Upper lobe of left lung (tissue), 6 donors: Measurements from ENCODE around the gene MLH1. TPM values are rescaled to one million over a fixed set of nuclear protein-coding genes. Genes with fewer than 3 reads are reported as not detected.
A peak's percentile ranks its signal among the peaks of the same experiment; 100 is the strongest.

ENCODE experiments used
- ATAC-seq, 2 donors: fragments of 200-7000 bp; cut with Tn5 transposase; one replicate each; pipeline ENCODE4 v1.9.1; 2022; ENCODE audit warnings: mild to moderate bottlenecking in 2 of 2, moderate library complexity in 2 of 2; ENCODE audit not compliant: low FRiP score in 2 of 2
- DNase-seq, 2 donors: peaks; one replicate each; pipeline ENCODE4 v3.0.0-alpha.2; 2019 to 2020
- H3K27ac ChIP-seq, 4 donors: fragments of 200-600 bp; sonication (generic); one replicate each; pipeline ENCODE4 v1.5.1; 2016 to 2019
- H3K27me3 ChIP-seq, 4 donors: fragments of 200-600 bp; sonication (generic); one replicate each; pipeline ENCODE4 v1.5.1; 2017 to 2019
- H3K36me3 ChIP-seq, 4 donors: fragments of 200-600 bp; sonication (generic); one replicate each; pipeline ENCODE4 v1.5.1; 2016 to 2019
- H3K4me1 ChIP-seq, 4 donors: fragments of 200-600 bp; sonication (generic); one replicate each; pipeline ENCODE4 v1.5.1; 2018 to 2019
- H3K4me3 ChIP-seq, 4 donors: fragments of 200-600 bp; sonication (generic); one replicate each; pipeline ENCODE4 v1.5.1; 2017 to 2019; ENCODE audit warnings: mild to moderate bottlenecking in 2 of 4, moderate library complexity in 1 of 4
- H3K9me3 ChIP-seq, 4 donors: fragments of 200-600 bp; sonication (generic); one replicate each; pipeline ENCODE4 v1.5.1; 2018 to 2019
- EP300 ChIP-seq, 4 donors: sonication (generic); formaldehyde crosslinking; IDR thresholded peaks; one replicate each; pipeline ENCODE4 v1.5.1; 2017; ENCODE audit warnings: antibody characterized with exemption in 4 of 4, control low read depth in 2 of 4
- POLR2A ChIP-seq, 4 donors: fragments of 450-650 bp; IDR thresholded peaks; one replicate each; pipeline ENCODE4 v1.5.1; 2016 to 2017; ENCODE audit warnings: antibody characterized with exemption in 4 of 4, mild to moderate bottlenecking in 2 of 4
- POLR2AphosphoS5 ChIP-seq, 2 donors: sonication (generic); formaldehyde crosslinking; IDR thresholded peaks; one replicate each; pipeline ENCODE4 v1.5.1; 2017; ENCODE audit warnings: antibody characterized with exemption in 2 of 2
- WGBS, 2 donors: methylation state at CpG; one replicate each; pipeline ENCODE4 v1.1.5; 2017 to 2018; 5-methylcytosine and 5-hydroxymethylcytosine counted together
- total RNA-seq, 6 donors: library from RNA; depleted of rRNA in 4 of 6; stranded (reverse); fragments of >200 nt in 4 of 6; gene quantifications; one replicate each; pipeline versions ENCODE4 v1.1.0 to v1.2.1, GENCODE V29; 2016 to 2021
- TF ChIP-seq, protein P1 (sequence below), 6 experiments: fragments of 450-650 bp in 4 of 6; fragments of 200-600 bp in 2 of 6; sonication (generic) in 2 of 6; IDR thresholded peaks; one replicate each; pipeline ENCODE4 v1.5.1; 2016 to 2019; ENCODE audit warnings: antibody characterized with exemption in 6 of 6
- donor health status: DM: no; HTN: no; CAD: no; lungs with moderate emphysema.
- donor health status: DM: no; HTN: yes; CAD: no; lungs with severe emphysema.

The MLH1 gene
- total RNA-seq, 6 donors from 2014 or later: 31.7 to 97.4 (median 37.2) TPM

DNA sequence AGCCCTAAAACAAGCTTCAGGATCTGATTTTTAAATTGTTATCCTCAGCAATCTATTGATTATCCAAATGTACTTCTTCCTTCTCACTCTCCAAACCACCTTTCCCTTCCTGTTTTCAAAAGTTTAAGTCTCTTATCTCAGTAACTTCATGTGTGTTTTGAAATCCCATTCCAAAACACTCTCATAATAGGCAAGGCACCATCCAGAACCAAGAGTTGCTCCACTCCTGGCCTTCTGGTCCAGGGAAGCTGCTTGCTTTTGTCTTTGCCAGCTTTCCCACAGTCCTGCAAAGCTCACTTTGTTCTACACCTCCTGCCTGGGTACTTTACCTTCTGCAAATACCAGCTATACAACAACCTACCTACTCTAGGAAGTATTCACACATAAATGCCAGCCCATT lies 63.5 kb downstream of the MLH1 start:
- TF ChIP-seq, protein P1, sequence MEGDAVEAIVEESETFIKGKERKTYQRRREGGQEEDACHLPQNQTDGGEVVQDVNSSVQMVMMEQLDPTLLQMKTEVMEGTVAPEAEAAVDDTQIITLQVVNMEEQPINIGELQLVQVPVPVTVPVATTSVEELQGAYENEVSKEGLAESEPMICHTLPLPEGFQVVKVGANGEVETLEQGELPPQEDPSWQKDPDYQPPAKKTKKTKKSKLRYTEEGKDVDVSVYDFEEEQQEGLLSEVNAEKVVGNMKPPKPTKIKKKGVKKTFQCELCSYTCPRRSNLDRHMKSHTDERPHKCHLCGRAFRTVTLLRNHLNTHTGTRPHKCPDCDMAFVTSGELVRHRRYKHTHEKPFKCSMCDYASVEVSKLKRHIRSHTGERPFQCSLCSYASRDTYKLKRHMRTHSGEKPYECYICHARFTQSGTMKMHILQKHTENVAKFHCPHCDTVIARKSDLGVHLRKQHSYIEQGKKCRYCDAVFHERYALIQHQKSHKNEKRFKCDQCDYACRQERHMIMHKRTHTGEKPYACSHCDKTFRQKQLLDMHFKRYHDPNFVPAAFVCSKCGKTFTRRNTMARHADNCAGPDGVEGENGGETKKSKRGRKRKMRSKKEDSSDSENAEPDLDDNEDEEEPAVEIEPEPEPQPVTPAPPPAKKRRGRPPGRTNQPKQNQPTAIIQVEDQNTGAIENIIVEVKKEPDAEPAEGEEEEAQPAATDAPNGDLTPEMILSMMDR (IDR thresholded peaks at IDR 0.05): no peak
- TF ChIP-seq POLR2AphosphoS5 (IDR thresholded peaks at IDR 0.05): no peak
- DNase-seq (no peak), ATAC-seq (no peak)
- Histone ChIP-seq H3K9me3 (no peaks in the 10 kb centered on the region), H3K27me3 (no peaks in the 10 kb centered on the region), H3K4me1 (peaks cover 11 to 22% (median 14%) of the 10 kb centered on the region in 4 donors), H3K4me3 (no peak overlapping the region), H3K27ac (peak overlapping the region in 3 of 4 donors; percentile 17 to 47 (median 29)), H3K36me3 (peaks cover 9 to 85% (median 50%) of the 10 kb centered on the region in 4 donors)

DNA sequence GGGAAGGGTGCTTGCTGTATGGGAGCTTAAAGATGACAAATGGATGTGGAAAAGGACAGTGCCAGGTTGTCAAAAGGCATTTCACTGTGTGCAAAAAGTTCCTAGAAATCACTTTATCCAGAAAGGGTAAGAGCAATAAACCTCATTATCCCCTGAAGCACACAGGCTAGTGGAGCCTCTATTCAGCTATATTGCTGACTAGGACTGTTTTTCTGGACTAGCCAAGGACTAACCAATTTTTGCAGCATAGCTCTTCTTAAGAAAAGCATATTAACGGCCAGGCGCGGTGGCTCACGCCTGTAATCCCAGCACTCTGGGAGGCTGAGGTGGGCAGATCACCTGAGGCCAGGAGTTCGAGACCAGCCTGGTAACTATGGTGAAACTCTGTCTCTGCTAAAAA lies 64.8 kb downstream of the MLH1 start:
- H3K27me3 ChIP-seq: no peaks in the 10 kb centered on the region
- H3K4me3 ChIP-seq: no peak overlapping the region
- H3K4me1 ChIP-seq: peaks cover 7 to 17% (median 11%) of the 10 kb centered on the region in 4 donors
- H3K27ac ChIP-seq: no peak overlapping the region
- DNase-seq (no peak), ATAC-seq (no peak)
- peaks cover 7 to 84% (median 40%) of the 10 kb centered on the region in 4 donors for H3K36me3 ChIP-seq
- H3K9me3 ChIP-seq: no peaks in the 10 kb centered on the region
- 90% methylated on average over 5 of the region's 5 CpGs for whole genome bisulfite sequencing, 2 donors
- no peak for TF ChIP-seq POLR2A (IDR thresholded peaks at IDR 0.05)
- no peak for TF ChIP-seq EP300 (IDR thresholded peaks at IDR 0.05)
- no peak for TF ChIP-seq POLR2AphosphoS5 (IDR thresholded peaks at IDR 0.05)
- TF ChIP-seq, protein P1 (IDR thresholded peaks at IDR 0.05): no peak

DNA sequence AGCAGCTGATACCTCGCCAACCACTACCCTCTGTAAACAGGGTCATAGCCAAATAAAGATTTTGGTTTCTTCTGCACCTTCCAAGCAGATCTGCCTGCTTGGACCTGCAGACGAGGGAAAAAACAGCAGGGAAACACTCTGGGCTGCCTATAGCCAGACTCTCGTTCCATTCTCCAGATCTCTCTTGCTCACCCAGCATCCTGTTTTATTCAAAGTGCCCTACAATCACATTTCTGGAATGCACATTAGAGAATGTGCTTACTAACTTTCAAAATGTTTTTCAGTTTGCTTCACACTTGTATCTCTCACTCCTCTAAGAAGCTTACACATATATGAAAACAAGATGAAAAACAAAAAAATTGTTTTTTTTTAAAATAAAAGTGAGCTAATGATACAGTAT lies 71.4 kb downstream of the MLH1 start:
- Histone ChIP-seq H3K4me1 (no peaks in the 10 kb centered on the region), H3K9me3 (no peaks in the 10 kb centered on the region), H3K27ac (no peak overlapping the region), H3K27me3 (no peaks in the 10 kb centered on the region), H3K36me3 (peaks cover 0 to 58% (median 8%) of the 10 kb centered on the region in 4 donors), H3K4me3 (no peak overlapping the region)
- DNase-seq (no peak), ATAC-seq (no peak)
- 86 to 95% methylated on average over 3 of the region's 3 CpGs for WGBS, 2 donors
- TF ChIP-seq EP300 (IDR thresholded peaks at IDR 0.05) (no peak), POLR2A (IDR thresholded peaks at IDR 0.05) (no peak), POLR2AphosphoS5 (IDR thresholded peaks at IDR 0.05) (no peak)

DNA sequence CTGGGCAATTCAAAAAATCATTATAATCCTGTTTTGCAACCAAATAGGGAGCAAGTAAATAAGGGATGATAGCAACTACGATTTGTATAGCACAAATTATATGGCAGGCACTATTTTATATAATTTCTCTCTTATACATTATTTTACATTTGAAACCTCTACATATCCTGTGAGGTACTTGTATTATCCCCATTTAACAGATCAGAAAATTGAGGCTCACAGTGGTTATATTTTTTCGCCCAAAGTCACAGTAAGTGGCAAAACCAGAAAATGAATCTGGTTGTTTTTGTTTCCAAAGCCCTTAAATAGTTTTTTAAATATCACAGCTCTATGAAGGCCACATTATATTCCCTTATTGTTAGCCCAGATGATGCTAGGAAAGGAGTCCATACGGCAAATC lies 74.3 kb downstream of the MLH1 start:
- TF ChIP-seq POLR2AphosphoS5 (IDR thresholded peaks at IDR 0.05): no peak
- TF ChIP-seq POLR2A (IDR thresholded peaks at IDR 0.05): no peak
- TF ChIP-seq, protein P1 (IDR thresholded peaks at IDR 0.05): no peak
- TF ChIP-seq EP300 (IDR thresholded peaks at IDR 0.05): no peak
- H3K4me1 ChIP-seq: peaks cover 0 to 2% (median under 1%) of the 10 kb centered on the region in 4 donors
- H3K27me3 ChIP-seq: no peaks in the 10 kb centered on the region
- no peaks in the 10 kb centered on the region for H3K9me3 ChIP-seq
- no peak overlapping the region for H3K4me3 ChIP-seq
- peaks cover 0 to 43% (median 12%) of the 10 kb centered on the region in 4 donors for H3K36me3 ChIP-seq
- WGBS, 2 donors: 88 to 90% methylated on average over 3 of the region's 3 CpGs
- DNase-seq (no peak), ATAC-seq (no peak)
- no peak overlapping the region for H3K27ac ChIP-seq

- H3K4me1 ChIP-seq: peaks cover 0 to 6% (median 4%) of the 10 kb centered on the region in 4 donors
- 90 to 93% methylated on average over 1 of the region's 1 CpG for WGBS, 2 donors
- no peaks in the 10 kb centered on the region for H3K9me3 ChIP-seq
- no peak overlapping the region for H3K4me3 ChIP-seq
- H3K36me3 ChIP-seq: peaks cover 0 to 39% (median 12%) of the 10 kb centered on the region in 4 donors
- DNase-seq: no peak
- no peak for ATAC-seq
- TF ChIP-seq POLR2AphosphoS5 (IDR thresholded peaks at IDR 0.05): no peak
- TF ChIP-seq POLR2A (IDR thresholded peaks at IDR 0.05): no peak
- TF ChIP-seq EP300 (IDR thresholded peaks at IDR 0.05): no peak
- TF ChIP-seq, protein P1 (IDR thresholded peaks at IDR 0.05): no peak
- no peaks in the 10 kb centered on the region for H3K27me3 ChIP-seq
- no peak overlapping the region for H3K27ac ChIP-seq
These were observed 74.7 kb downstream of the MLH1 start for GRCh38 chr3:37068031-37068430.
